Measurements from ENCODE around the gene CRTC3. TPM values are rescaled to one million over a fixed set of nuclear protein-coding genes. Genes with fewer than 3 reads are reported as not detected.

CRTC3 gene
- total and polyA plus RNA-seq, 2 of the 13 experiments (the other 11 are each of a cell fraction or from before 2014, with no cell fraction given), result 8.4 to 11.8 TPM

DNA sequence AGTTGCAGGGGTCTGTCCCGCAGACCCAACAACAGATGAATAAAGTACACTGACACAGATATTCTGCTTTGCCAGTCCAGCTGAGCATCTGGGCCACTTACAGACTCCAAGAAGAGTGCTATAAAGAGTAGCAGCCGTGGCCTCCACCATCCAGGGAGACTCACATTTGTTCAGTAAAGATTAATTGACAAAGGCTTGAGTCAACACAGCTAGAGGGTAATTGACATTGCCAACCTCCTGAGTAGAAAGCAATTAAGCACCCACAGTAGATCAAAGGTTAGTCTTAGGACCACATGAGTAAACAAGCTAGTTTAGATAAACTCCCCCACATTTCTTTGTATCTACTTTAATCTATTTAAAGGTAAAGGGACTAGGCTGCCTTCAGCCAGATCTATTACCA lies 16.3 kb upstream of the CRTC3 start (continued):
- TF ChIP-seq, protein P1, sequence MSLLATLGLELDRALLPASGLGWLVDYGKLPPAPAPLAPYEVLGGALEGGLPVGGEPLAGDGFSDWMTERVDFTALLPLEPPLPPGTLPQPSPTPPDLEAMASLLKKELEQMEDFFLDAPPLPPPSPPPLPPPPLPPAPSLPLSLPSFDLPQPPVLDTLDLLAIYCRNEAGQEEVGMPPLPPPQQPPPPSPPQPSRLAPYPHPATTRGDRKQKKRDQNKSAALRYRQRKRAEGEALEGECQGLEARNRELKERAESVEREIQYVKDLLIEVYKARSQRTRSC (CRISPR knock-in tag; IDR thresholded peaks at IDR 0.05; ENCODE audit: low read depth), result no peak
- TF ChIP-seq GFI1 (CRISPR knock-in tag; IDR thresholded peaks at IDR 0.05; ENCODE audit: borderline replicate concordance), result 0 out of 2 replicates have a peak, but pooled peaks have one; percentile 37
- TF ChIP-seq PPARG (CRISPR knock-in tag; conservative IDR thresholded peaks at IDR 0.05), result 0 out of 2 replicates have a peak, but pooled peaks have one; percentile 21
- no peak for TF ChIP-seq NR1H2 (CRISPR knock-in tag; IDR thresholded peaks at IDR 0.05; ENCODE audit: borderline replicate concordance, low read depth)
- no peak for TF ChIP-seq ZNF512 (CRISPR knock-in tag; IDR thresholded peaks at IDR 0.05)
- TF ChIP-seq, protein P2, sequence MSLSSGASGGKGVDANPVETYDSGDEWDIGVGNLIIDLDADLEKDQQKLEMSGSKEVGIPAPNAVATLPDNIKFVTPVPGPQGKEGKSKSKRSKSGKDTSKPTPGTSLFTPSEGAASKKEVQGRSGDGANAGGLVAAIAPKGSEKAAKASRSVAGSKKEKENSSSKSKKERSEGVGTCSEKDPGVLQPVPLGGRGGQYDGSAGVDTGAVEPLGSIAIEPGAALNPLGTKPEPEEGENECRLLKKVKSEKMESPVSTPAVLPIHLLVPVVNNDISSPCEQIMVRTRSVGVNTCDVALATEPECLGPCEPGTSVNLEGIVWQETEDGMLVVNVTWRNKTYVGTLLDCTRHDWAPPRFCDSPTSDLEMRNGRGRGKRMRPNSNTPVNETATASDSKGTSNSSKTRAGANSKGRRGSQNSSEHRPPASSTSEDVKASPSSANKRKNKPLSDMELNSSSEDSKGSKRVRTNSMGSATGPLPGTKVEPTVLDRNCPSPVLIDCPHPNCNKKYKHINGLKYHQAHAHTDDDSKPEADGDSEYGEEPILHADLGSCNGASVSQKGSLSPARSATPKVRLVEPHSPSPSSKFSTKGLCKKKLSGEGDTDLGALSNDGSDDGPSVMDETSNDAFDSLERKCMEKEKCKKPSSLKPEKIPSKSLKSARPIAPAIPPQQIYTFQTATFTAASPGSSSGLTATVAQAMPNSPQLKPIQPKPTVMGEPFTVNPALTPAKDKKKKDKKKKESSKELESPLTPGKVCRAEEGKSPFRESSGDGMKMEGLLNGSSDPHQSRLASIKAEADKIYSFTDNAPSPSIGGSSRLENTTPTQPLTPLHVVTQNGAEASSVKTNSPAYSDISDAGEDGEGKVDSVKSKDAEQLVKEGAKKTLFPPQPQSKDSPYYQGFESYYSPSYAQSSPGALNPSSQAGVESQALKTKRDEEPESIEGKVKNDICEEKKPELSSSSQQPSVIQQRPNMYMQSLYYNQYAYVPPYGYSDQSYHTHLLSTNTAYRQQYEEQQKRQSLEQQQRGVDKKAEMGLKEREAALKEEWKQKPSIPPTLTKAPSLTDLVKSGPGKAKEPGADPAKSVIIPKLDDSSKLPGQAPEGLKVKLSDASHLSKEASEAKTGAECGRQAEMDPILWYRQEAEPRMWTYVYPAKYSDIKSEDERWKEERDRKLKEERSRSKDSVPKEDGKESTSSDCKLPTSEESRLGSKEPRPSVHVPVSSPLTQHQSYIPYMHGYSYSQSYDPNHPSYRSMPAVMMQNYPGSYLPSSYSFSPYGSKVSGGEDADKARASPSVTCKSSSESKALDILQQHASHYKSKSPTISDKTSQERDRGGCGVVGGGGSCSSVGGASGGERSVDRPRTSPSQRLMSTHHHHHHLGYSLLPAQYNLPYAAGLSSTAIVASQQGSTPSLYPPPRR (CRISPR knock-in tag; IDR thresholded peaks at IDR 0.05; ENCODE audit: borderline replicate concordance), result peak; percentile 83
- TF ChIP-seq ZNF383 (CRISPR knock-in tag; IDR thresholded peaks at IDR 0.05; ENCODE audit: borderline replicate concordance), result no peak
- TF ChIP-seq NR2F1 (CRISPR knock-in tag; IDR thresholded peaks at IDR 0.05), result peak in 1 of 2 experiments; percentile 61; a peak in 2 of 4 replicates
- peak; percentile 66; the same call in 1 of the 2 replicates for TF ChIP-seq RERE (CRISPR knock-in tag; IDR thresholded peaks at IDR 0.05; ENCODE audit: low read depth)
- TF ChIP-seq RBM22 (optimal IDR thresholded peaks at IDR 0.05; ENCODE audit: low read length), result no peak
- TF ChIP-seq, protein P3, sequence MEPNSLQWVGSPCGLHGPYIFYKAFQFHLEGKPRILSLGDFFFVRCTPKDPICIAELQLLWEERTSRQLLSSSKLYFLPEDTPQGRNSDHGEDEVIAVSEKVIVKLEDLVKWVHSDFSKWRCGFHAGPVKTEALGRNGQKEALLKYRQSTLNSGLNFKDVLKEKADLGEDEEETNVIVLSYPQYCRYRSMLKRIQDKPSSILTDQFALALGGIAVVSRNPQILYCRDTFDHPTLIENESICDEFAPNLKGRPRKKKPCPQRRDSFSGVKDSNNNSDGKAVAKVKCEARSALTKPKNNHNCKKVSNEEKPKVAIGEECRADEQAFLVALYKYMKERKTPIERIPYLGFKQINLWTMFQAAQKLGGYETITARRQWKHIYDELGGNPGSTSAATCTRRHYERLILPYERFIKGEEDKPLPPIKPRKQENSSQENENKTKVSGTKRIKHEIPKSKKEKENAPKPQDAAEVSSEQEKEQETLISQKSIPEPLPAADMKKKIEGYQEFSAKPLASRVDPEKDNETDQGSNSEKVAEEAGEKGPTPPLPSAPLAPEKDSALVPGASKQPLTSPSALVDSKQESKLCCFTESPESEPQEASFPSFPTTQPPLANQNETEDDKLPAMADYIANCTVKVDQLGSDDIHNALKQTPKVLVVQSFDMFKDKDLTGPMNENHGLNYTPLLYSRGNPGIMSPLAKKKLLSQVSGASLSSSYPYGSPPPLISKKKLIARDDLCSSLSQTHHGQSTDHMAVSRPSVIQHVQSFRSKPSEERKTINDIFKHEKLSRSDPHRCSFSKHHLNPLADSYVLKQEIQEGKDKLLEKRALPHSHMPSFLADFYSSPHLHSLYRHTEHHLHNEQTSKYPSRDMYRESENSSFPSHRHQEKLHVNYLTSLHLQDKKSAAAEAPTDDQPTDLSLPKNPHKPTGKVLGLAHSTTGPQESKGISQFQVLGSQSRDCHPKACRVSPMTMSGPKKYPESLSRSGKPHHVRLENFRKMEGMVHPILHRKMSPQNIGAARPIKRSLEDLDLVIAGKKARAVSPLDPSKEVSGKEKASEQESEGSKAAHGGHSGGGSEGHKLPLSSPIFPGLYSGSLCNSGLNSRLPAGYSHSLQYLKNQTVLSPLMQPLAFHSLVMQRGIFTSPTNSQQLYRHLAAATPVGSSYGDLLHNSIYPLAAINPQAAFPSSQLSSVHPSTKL (CRISPR knock-in tag; IDR thresholded peaks at IDR 0.05), result 0 out of 2 replicates have a peak, but pooled peaks have one; percentile 17
